GM21528 (cell line): ENCODE results near the gene CLINT1.

ENCODE experiments used
- ATAC-seq: cut with Tn5 transposase; IDR thresholded peaks from one replicate; pipeline ENCODE4 v1.9.1; 2021; ENCODE audit warnings: mild to moderate bottlenecking, moderate library complexity; ENCODE audit not compliant: unreplicated experiment, low FRiP score

CLINT1 gene

GRCh38 chr5:157821822-157822622, 36.9 kb downstream of the CLINT1 start:
- ATAC-seq, result no peak

DNA sequence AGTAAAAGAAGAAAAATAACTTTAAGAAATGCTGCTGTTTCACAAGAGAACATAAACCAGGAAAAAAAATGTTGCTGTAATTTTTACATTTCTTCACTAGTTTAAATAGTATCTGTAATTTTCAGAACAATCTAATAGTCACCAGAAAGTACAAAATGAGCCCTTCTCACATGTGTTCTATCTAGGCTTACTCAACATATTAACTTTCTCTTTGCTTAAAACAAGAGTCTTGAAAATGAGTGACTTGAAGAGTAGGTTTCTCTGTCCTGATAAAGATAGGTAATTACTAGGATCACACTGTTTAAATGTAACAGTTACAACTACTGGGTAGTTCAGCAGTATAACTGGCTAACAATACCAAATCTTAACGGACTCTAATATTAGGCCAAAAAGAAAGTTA, 37.5 kb downstream of the CLINT1 start:
- ATAC-seq, result no peak

- no peak for ATAC-seq
These were observed 38.2 kb downstream of the CLINT1 start for GRCh38 chr5:157820593-157821252.

- no peak for ATAC-seq
These were observed 39.3 kb downstream of the CLINT1 start for GRCh38 chr5:157819502-157820115.

GRCh38 chr5:157818368-157818767, 40.6 kb downstream of the CLINT1 start:
- no peak for ATAC-seq

- no peak for ATAC-seq
These were observed 41.0 kb downstream of the CLINT1 start for GRCh38 chr5:157817928-157818327.

GRCh38 chr5:157817387-157817702, 41.6 kb downstream of the CLINT1 start:
- no peak for ATAC-seq

DNA sequence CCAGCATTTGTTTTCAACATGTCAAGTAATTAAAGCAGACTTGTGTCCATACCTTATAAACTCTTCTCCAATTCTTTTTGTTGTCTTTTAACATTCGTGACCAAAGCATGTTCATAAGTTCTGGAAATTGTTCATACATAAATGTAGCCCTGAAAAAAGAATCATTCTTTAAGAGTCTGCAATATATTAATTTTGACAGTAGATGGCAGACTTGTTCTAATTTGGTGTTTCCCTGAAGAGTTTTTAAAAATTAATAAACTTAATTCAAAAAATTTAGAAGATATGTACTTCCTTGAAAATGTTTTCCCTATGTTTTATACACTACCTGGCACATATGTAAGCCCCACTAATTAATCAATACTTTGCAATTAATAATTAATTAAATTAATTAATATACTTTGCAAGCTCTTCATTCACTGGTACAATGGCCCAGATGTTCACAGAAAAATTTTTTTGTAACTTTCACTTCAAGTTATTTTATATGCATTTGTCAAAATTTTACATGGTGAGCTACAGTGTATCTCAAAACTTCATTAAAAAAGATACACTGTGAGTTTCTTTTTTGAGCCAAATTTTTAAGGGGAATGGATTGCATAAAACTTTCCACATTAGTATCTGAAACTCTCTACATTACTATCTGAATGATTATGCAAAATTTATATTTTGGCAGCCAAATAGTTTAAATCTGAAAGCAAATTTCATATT, 42.1 kb downstream of the CLINT1 start:
- ATAC-seq, result no peak

GRCh38 chr5:157812086-157812485, 46.9 kb downstream of the CLINT1 start:
- no peak for ATAC-seq

- ATAC-seq, result no peak
These were observed 50.9 kb downstream of the CLINT1 start for GRCh38 chr5:157808043-157808442.

DNA sequence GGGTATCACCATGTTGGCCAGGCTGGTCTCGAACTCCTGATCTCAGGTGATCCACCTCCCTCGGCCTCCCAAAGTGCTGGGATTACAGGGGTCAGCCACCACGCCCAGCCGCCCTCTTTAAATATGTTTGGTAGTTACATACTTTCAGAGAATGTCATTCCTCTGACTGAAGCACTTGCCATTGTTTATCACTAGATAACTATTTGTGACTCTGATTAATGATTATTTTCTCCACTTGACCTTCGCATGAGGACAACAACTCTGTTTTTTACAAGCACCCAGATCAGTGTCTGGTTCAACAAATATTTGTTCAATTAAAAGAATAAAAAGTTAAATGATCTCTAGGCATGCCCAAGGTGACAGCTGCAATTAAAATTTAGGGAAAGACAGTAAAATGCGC, 56.2 kb downstream of the CLINT1 start:
- ATAC-seq, result no peak

GRCh38 chr5:157800137-157800536, 58.8 kb downstream of the CLINT1 start:
- no peak for ATAC-seq

DNA sequence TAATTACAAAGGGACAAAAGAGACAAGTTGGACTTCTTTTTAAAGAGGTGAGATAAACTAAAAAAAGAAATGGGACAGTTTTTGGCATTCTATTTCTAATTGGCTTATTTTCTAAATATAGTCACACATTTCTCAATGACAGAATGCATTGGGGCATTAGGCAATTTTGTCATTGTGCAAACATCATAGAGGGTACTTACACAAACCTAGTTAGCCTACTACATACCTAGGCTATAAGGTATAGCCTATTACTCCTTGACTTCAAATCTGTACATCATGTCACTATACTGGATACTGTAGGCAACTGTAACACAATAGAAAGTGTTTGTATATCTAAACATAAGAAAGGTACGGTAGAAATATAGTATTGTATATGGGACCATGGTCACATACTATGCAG, 59.4 kb downstream of the CLINT1 start:
- ATAC-seq, result no peak

GRCh38 chr5:157793301-157793700, 65.6 kb downstream of the CLINT1 start:
- no peak for ATAC-seq

DNA sequence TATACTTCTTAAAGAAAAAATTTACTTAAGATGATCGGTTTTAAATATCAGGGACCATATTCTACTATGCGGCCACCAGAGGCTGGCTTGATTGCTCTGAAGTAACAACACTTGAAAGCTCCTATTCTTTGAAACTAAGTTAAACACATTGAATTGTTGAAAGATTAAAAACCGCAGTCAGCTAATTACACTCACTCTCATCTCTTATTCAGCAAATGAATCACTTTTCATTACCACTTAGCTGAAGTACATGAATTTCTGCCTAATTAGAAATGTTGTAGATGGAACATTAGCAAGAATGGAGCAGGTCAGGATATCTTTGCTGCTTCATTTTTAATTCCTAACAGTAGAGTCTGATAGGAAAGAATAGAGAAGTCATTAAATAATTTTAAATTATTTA, 73.1 kb downstream of the CLINT1 start:
- no peak for ATAC-seq

DNA sequence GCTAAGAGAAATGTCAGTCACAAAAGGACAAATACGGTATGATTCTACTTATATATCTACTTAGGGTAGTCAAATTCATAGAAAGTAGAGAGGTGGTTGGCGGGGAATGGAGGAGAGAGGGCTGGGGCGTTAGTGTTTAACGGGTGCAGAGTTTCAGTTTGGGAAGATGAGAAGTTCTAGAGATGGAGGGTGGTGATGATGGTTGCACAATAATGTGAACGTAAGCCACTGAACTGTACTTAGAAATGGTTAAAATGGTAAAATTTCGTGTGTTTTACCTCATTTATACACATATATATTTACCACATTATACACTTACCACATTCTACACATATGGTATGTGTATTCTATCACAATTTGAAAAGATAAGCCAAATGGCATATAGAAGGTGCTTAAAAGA, 79.7 kb downstream of the CLINT1 start:
- ATAC-seq, result no peak

DNA sequence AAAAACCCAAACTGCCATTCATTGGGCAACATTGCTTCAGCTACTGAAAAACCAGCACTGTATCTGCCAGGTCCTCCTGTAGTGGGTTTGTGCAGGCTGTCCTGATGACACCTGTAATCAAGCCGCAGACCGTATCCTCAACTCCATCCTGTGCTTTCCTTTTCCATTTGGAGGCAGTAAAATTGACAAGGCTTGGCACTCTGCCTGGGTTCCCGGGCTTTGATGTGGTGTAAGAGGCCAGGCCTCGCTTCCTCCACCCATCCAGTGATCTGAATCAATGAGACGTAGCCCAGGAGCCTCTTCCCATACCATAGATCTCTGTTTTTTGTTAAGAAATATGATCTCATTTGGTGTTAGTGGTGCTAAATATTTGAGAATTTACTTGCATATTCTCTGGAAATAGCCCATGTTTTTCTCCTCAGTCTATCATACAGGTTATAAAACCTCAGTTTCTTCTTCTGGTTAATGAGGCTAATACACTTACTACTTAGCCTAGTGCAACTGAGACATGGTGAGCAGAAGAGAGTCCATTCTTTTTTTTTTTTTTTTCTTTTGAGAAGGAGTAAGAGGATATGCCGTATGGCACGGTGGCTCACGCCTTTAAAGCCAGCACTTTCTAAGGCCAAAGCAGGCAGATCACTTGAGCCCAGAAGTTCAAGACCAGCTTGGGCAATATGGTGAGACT, 80.7 kb downstream of the CLINT1 start:
- ATAC-seq, result no peak

- no peak for ATAC-seq
These were observed 86.8 kb downstream of the CLINT1 start for GRCh38 chr5:157772127-157772526.

DNA sequence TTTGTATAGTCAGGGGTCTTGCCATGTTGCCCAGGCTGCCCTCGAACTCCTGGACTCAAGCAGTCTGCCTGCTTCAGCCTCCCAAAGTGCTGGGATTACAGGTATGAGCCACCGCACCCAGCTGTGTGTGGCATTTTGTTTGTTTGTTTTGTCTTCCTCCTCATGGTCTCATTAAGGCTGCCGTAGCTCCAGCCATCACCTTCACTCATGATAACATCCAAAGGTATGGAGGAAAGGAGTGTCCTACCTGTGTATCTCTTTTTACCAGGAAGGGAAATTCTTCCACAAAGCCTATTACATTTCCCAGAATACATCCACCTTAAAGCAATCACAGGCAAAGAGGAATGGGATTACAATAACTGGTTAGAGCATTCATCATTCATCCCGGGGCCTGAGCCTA, 88.3 kb downstream of the CLINT1 start:
- ATAC-seq, result no peak

DNA sequence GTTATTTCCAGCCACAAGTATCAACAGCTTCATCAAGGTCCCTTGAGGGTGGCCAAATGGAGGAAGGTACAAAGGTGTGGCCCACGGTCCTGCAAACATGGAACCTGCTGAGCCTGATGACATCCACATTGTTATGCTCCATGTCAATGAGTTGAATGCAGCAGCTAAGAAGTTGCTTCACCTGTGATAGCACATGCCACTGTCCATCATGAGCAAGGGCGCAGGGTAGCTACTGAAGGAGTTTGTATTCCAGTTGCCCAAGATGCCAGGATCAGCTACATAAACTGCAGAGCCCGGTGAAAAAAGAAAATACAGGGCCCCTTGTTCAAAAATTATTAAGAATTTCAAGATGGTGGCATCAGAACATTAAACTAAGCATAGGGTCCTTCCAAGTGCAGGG, 91.3 kb downstream of the CLINT1 start:
- no peak for ATAC-seq

DNA sequence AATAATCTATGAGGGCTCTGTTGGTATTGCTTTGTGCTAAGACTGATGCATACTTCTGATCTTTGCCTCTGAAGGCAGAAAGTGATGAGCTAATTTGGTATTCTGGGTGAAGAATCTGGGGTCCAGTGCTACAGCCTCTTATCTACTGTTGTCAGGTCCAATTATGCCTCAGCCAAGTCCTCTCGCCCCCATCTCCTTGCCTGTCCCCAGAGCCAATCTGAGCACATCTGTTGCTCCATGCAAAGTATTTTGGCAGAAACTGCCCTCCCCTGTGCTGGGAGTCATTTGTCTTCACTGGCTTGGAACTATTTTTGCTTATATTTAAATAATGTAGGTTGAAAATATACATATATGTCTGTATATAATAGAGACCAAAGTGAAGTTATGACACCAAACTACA, 92.0 kb downstream of the CLINT1 start:
- no peak for ATAC-seq
